ENCODE measurements around the gene NPAS2.

Gene NPAS2

DNA sequence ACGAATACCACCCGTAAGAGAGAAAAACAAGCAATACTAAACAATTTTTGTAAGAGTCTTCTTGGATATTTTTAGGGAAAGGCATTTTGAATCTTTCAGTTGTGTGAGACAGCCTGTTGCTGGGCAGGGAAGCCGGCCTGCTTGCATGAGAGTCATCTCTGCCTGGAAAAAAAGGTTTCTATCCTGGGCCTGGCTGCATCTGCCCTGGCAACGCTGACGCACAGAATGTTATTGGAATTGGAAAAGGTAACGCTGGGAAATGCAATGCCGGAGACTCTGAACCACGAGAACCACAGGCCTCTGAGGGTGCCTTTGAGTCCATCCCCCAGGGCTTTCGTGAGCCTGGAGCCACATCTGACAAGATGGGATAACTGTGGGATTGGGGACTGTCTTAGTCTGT is 17.9 kb upstream of the NPAS2 start:
- no peak overlapping the region for H3K4me3 ChIP-seq (ENCODE audit: low read length, poor library complexity, severe bottlenecking)
- H3K36me3 ChIP-seq (ENCODE audit: insufficient read depth, low read length) = no peaks in the 10 kb centered on the region
- no peaks in the 10 kb centered on the region for H4K20me1 ChIP-seq (ENCODE audit: insufficient read depth, low read length, poor library complexity, severe bottlenecking)
- H3K9me2 ChIP-seq (replicated peaks; ENCODE audit: low read depth, low read length) = no peaks in the 10 kb centered on the region
- no peaks in the 10 kb centered on the region for H3K9me3 ChIP-seq (ENCODE audit: insufficient read depth, low read depth, low read length)
- H3K27me3 ChIP-seq (ENCODE audit: insufficient read depth, low read length, poor library complexity, severe bottlenecking) = no peaks in the 10 kb centered on the region
- no peak overlapping the region for H3K4me2 ChIP-seq (ENCODE audit: low read depth, low read length, poor library complexity, severe bottlenecking)
- H2AFZ ChIP-seq (ENCODE audit: low read length) = no peak overlapping the region
- H3K79me2 ChIP-seq (ENCODE audit: insufficient read depth, low read length) = no peaks in the 10 kb centered on the region
- H3K9ac ChIP-seq (ENCODE audit: low read depth, low read length, poor library complexity, severe bottlenecking) = no peak overlapping the region
- no peaks in the 10 kb centered on the region for H3F3A ChIP-seq (ENCODE audit: low read depth)
- TF ChIP-seq, protein P1, sequence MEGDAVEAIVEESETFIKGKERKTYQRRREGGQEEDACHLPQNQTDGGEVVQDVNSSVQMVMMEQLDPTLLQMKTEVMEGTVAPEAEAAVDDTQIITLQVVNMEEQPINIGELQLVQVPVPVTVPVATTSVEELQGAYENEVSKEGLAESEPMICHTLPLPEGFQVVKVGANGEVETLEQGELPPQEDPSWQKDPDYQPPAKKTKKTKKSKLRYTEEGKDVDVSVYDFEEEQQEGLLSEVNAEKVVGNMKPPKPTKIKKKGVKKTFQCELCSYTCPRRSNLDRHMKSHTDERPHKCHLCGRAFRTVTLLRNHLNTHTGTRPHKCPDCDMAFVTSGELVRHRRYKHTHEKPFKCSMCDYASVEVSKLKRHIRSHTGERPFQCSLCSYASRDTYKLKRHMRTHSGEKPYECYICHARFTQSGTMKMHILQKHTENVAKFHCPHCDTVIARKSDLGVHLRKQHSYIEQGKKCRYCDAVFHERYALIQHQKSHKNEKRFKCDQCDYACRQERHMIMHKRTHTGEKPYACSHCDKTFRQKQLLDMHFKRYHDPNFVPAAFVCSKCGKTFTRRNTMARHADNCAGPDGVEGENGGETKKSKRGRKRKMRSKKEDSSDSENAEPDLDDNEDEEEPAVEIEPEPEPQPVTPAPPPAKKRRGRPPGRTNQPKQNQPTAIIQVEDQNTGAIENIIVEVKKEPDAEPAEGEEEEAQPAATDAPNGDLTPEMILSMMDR (conservative IDR thresholded peaks at IDR 0.05; ENCODE audit: low read length) = no peak
- TF ChIP-seq EZH2phosphoT487 (IDR thresholded peaks at IDR 0.05; ENCODE audit: borderline replicate concordance) = no peak
- no peaks in the 10 kb centered on the region for H3K4me1 ChIP-seq (ENCODE audit: insufficient read depth, low read length, poor library complexity, severe bottlenecking)

DNA sequence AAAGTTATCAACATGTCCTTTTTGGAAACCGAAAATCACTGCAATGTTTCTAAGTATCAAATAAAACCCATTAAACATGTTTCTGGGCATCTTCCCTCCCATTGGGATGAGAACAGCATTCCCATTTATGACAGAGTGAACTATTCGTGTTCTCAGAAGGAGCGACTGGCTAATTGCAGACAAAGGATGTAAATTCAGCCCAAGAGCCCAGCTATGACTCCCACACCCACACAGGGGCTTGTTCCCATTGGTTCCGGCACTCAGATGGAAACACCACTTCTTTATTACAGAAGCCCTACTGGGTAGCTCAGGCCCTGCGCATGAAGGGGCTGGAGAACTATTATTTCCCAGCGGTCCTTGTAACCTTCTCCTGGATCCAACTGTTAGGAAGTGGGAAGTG is 16.6 kb upstream of the NPAS2 start:
- Histone ChIP-seq H3K9ac (ENCODE audit: low read depth, low read length, poor library complexity, severe bottlenecking) (no peak overlapping the region), H3K27me3 (ENCODE audit: insufficient read depth, low read length, poor library complexity, severe bottlenecking) (no peaks in the 10 kb centered on the region), H3K9me2 (replicated peaks; ENCODE audit: low read depth, low read length) (no peaks in the 10 kb centered on the region), H3K4me1 (ENCODE audit: insufficient read depth, low read length, poor library complexity, severe bottlenecking) (no peaks in the 10 kb centered on the region), H3K4me3 (ENCODE audit: low read length, poor library complexity, severe bottlenecking) (no peak overlapping the region), H4K20me1 (ENCODE audit: insufficient read depth, low read length, poor library complexity, severe bottlenecking) (no peaks in the 10 kb centered on the region), H3K79me2 (ENCODE audit: insufficient read depth, low read length) (no peaks in the 10 kb centered on the region), H2AFZ (ENCODE audit: low read length) (no peak overlapping the region), H3F3A (ENCODE audit: low read depth) (no peaks in the 10 kb centered on the region), H3K36me3 (ENCODE audit: insufficient read depth, low read length) (no peaks in the 10 kb centered on the region), H3K9me3 (ENCODE audit: insufficient read depth, low read depth, low read length) (no peaks in the 10 kb centered on the region), H3K4me2 (ENCODE audit: low read depth, low read length, poor library complexity, severe bottlenecking) (no peak overlapping the region)
- TF ChIP-seq EZH2phosphoT487 (IDR thresholded peaks at IDR 0.05; ENCODE audit: borderline replicate concordance) = no peak
- TF ChIP-seq, protein P1 (conservative IDR thresholded peaks at IDR 0.05; ENCODE audit: low read length) = no peak

DNA sequence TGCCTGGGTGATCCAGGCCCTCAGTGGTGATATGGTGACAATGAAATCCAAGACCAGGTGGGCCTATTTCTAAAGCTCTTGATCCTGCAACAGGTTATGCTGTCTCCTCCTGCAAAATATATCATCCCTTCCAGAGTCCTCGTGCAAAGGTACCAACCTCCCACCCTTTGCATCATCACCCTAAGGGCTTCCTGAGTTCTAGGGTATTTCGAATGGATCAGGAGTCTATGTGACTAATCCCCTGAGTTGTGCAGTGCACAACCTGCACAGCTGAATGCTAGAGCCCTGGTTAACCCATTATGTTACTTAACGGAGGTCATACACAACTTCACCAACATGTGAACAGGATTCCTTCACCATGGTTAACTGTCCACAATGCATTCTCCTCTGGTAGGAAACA is 13.4 kb upstream of the NPAS2 start:
- no peak overlapping the region for H3K9ac ChIP-seq (ENCODE audit: low read depth, low read length, poor library complexity, severe bottlenecking)
- no peak overlapping the region for H2AFZ ChIP-seq (ENCODE audit: low read length)
- no peaks in the 10 kb centered on the region for H3K36me3 ChIP-seq (ENCODE audit: insufficient read depth, low read length)
- no peak for TF ChIP-seq EZH2phosphoT487 (IDR thresholded peaks at IDR 0.05; ENCODE audit: borderline replicate concordance)
- TF ChIP-seq, protein P1 (conservative IDR thresholded peaks at IDR 0.05; ENCODE audit: low read length) = no peak
- no peak overlapping the region for H3K4me2 ChIP-seq (ENCODE audit: low read depth, low read length, poor library complexity, severe bottlenecking)
- no peaks in the 10 kb centered on the region for H3F3A ChIP-seq (ENCODE audit: low read depth)
- no peaks in the 10 kb centered on the region for H3K79me2 ChIP-seq (ENCODE audit: insufficient read depth, low read length)
- H3K4me3 ChIP-seq (ENCODE audit: low read length, poor library complexity, severe bottlenecking) = no peak overlapping the region
- no peaks in the 10 kb centered on the region for H4K20me1 ChIP-seq (ENCODE audit: insufficient read depth, low read length, poor library complexity, severe bottlenecking)
- no peaks in the 10 kb centered on the region for H3K27me3 ChIP-seq (ENCODE audit: insufficient read depth, low read length, poor library complexity, severe bottlenecking)
- H3K4me1 ChIP-seq (ENCODE audit: insufficient read depth, low read length, poor library complexity, severe bottlenecking) = no peaks in the 10 kb centered on the region
- H3K9me3 ChIP-seq (ENCODE audit: insufficient read depth, low read depth, low read length) = no peaks in the 10 kb centered on the region
- no peaks in the 10 kb centered on the region for H3K9me2 ChIP-seq (replicated peaks; ENCODE audit: low read depth, low read length)

Data from Loucy (cell line).